HG03469 (cell line): ENCODE measurements around the gene SALL1.

Experiments
- ATAC-seq: cut with Tn5 transposase; IDR thresholded peaks from one replicate; pipeline ENCODE4 v1.9.1; 2021; ENCODE audit warnings: mild to moderate bottlenecking, moderate library complexity, moderate number of reproducible peaks; ENCODE audit not compliant: unreplicated experiment

The SALL1 gene

DNA sequence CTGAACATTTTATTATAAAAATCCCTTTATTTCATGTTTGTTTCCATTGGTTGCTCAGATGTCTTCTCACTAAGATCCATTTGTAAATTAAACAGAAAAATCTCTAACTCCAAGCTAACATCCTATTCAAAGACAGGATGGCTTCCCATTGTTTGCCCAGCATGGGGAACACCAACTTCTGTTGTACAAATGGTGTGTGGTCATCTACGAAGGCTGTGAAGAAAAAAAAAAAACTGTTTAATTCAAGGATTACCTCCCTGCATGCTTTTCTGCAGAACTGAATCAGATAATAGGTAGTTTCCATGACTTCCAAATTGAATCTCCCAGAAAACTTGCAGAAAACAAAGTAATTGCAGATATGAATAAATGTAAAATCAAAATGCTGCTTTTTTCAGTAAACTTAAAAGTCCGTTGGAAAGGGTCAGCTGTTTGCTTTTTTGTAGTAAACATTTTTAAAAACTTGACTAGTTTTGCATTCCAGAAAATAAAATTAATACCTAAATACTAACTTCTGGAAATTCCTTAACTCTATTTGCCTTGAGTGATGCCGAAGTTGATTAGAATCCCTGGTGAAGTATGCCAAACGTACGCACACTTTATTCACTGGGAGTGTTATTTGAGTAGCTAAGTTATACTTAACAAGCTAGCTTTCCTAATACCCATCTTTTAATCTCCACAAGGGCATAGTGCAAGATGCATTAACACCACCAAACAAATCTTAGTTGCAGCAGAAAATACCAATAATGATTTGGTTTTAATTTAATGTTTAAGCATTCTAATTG, 7.7 kb downstream of the SALL1 start:
- no peak for ATAC-seq

DNA sequence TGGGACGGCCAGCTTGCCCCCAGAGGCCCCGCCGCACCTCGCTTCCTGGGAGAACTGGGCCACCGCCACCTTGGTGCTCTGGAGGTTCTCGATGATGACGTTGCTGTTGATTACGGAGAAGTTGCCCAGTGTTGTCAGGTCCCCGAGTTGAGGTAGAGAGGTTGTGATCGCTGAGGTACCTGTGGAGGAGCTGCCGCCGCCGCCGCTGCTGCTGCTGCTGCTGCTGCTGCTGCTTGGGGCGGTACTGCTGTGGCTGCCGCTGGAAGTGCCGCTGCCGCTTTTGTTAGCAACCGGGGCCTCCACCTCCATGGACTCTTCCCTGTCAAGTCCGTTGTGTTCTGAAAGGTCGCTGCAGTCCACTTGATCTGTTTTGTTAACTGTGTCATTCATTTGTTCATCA, 9.5 kb downstream of the SALL1 start:
- no peak for ATAC-seq

DNA sequence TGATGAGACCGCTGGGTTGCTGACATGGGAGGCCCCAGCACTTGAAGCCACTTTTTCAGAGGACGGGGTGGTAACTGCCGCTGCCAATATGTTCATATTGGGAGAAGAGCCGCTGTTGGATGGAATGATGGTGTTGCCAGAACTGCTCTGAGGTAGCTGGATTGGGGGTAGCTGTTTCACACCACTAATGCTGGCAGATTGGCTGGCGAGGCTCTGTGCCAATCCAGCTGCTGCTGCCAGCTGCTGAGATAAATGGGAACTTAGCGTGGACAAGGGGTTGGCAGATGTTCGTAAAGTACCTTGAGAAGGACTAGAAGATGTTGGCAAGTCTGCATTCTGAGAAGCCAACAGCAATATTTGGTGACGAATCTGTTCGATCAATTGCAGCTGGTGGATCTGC, 10.0 kb downstream of the SALL1 start:
- no peak for ATAC-seq

DNA sequence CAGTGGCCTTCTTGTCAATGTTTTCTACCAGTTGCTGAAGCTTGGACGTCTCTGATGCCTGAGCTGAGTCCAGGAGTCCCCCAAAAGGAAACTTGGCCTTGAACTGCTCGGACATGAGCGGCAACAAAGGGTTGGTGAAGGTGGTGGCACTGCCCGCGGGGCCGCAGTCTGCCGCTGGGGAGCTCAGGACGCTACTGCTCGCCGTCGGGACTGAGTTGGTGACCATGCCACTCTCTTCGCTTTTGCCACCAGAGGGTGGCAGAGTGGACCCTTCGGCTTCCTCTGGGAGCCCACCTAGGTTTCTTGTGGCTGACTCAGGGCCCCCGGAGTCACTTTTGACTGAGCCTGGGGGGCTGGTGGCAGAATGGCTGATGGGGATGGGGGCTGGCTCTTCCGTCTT, 11.0 kb downstream of the SALL1 start:
- no peak for ATAC-seq

DNA sequence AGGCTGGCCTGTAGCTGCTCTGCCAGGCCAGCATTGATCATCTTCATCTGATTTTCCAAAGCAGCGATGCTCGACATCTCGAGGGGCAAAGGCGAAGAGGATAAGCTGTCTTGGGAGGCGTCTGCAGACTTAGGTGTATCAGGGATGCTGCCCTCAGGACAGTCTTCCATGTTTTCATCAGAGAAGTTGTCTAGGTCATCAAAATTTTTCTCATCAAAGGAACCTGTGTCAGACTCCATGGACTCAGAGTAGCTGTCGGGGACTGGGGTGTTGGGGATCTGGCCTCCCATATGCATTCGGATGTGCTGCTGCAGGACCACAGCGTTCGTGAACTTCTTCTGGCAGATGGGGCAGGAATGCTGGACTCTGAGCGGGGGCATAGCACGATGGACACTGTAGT, 11.5 kb downstream of the SALL1 start:
- no peak for ATAC-seq

DNA sequence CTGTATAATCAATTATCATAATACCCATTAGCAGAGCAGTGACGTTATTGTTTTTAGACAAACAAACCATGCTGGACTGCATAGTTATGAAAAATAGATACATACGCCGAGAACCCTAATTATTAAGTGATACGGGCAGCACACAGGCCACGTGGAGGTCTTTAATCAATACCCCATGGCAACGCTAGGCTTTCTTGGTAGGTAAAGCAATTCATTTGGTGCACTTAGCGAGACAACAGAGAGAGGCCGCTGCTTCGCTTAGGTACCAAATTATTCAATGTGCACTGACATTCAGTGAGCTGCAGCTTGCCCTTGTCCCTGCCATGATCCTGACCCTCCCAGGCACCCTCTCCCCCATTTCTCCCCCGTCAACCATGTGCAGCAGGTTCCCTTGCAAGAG, 12.9 kb downstream of the SALL1 start:
- ATAC-seq = no peak

DNA sequence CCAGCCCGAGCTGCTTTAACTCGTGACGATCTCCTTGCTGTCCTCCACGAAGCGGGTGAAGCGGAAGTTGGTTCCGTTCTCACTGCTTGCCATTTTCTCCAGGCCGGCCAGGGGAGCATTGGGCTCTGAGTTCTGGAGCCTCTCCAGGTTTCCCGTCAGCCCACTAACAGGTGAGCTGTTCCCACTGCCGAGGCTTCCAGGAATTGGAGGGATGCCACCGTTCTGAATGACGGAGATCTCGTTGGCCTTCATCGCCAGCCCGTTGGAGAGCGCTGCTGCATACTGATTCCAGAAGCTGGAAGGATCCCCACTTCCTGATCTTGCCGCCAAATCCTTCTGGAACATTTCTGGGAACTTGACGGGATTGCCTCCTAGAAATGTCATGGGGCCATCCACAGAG, 14.0 kb downstream of the SALL1 start:
- ATAC-seq = no peak

DNA sequence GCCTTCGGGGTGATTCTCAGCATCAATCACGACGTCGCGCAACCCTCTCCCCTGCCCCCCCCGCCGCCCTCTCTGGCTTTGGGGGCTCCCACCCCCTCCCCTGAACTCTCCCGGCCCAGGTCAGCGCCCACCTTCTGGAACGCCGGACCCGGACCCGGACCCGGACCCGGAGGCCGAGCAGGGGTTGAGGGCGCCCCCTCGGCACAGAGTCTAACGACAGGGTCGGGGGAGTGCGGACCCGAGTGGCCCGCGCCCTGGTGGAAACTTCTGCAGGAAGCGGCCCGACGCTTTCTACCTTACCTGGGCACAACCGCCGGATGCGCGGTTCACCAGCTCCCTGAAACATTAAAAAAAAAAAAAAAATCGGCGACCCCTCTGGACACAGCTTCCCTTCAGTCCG, 16.2 kb downstream of the SALL1 start:
- ATAC-seq = no peak

DNA sequence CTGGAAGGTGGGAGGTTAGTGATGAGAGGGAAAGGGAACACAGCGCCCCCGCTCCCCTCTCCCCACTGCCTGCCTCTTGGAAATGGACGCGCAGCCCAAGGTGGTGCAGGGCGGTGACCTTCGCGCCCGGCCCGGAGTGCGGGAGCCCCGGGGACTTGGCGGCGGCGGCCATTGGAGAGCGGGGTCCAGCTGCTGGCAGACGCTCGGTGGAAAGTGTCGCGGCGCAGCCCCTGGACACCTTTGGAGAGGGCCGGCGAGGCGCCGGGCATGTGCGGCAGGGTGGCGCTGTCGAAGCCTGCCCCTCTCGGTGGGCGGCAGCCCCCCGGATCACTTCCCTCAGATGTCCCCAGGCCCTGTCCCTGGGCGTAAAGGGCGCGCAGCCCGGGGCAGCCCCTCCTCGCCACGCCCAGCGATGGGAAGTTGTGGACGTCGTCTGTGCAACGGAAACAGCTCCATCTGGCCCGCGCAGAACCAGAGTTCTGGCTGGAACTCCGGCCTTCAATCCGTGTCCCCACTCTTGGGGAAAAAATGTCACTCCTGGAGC, 16.7 kb downstream of the SALL1 start:
- ATAC-seq = no peak

DNA sequence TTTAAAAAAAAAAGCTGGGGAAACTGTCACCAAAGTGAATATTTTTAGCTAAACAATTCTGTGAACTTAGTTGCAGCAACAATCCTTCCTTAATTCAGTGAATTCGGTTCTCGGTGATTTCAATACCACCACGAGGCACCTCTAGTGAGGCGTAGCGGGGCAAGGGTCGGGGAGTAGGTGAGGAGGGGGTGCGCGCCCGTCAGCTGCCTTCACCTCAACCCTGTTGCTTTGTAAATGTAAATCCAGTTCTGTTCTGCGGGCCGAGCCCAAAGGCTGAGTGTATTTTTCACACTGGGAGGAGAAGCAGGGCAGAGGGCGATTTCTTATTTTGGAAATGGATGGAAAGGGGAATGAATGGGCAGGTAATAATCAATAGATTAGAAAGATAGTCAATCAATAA, 17.4 kb downstream of the SALL1 start:
- ATAC-seq = no peak

DNA sequence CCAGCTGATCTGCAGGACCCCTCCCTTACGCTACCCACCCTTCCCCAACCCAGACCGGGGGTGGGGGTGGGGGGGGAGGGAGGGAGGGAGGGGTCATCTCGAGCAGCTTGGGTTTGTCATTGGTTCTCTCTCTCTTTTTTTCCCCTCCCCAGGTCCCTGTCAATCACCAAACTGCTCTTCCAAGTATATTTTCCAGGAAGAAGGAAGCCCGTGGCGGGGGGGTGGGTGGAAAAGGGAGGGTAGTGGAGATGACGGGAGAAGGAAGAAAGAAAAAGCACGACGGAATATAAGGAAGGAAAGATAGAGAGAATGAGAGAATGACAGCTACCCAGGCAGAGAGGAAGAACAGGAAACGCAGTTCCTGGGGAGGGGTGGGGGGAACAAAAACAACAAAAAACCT, 17.9 kb downstream of the SALL1 start:
- ATAC-seq = no peak

DNA sequence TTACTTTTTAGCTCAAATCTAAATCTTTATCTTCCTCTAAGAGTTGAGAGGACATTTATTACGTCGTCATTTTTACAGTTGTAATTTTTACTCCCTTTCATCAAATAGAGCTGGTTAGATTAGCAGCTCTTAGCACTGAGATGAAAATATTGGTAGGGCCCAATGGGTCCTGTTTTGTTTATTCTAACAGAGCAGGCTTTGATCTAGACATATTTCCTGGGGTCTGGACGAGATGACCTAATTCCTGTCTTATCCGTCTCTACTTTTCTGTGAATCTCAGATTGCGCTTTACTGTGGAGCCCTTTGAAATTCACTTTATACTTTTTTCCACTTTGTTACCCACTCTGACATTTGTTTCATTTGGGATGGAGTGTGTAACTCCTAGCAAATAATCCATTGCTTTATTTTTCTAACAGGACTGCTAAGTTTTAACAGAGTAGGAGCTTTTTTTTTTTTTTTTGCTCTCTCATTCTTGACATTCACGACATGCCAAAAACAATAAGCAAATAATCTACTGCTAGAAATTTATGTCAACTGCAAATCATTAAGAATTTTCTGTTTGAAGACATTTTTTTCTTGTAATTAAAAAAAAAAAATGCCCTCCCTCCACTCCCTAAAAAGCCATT, 18.5 kb downstream of the SALL1 start:
- ATAC-seq = no peak

DNA sequence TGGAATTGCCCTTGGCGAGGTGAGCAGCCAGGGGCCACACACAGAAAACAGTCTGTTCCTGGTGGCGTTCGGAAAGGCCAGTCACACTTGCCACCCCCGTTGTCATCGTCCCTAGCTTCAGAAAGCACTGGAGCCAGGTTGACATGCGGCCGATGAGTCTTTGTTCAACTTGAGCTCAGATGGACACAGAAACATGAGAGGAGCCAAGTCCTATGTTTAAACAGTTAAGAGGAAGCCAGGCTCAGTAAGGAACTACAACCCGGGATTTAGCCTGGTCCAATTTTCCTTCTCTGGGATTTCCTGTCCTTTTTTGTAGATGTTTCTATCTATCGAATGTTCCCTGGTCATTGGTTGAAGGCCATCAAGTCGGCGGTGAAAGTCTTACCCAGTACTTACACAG, 19.5 kb downstream of the SALL1 start:
- no peak for ATAC-seq

DNA sequence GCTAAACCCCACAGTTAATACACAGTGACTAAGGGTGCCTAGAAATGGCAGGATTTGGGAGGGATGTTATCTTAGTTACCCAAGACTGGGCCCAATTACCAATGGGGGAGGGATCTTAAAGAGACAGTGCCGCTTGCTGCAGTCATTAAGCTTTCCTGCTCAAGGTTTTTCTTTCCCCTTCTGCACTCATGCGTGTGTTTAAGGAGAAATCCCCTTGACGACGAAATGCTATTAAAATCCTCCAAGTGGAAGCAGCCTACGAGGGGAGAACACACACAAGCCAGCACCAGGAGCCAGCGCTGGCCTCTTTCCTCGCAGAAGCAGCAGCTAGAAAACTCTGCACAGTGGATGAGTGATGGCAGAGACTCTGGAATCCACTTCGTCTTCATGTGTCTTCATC, 22.0 kb downstream of the SALL1 start:
- no peak for ATAC-seq

DNA sequence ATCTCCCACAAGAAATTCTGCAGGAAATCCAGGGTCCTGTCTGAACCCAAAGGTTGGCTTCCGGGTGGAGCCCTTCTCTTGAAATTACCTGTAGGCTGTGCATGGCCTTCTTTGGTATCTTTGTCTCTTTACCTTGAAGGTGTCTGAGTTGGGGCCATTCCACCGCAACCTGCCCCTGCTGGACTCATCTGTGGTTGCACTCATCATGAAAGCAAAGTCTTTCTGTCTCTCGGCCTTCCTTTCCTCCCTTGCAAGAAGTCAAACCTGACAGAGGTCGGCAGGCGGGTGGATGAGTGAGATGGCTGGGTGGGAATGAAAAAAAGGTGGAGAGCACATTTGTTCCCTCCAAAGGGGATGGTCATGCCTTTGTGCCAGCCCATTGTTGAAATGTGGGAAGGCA, 25.1 kb downstream of the SALL1 start:
- ATAC-seq = no peak

DNA sequence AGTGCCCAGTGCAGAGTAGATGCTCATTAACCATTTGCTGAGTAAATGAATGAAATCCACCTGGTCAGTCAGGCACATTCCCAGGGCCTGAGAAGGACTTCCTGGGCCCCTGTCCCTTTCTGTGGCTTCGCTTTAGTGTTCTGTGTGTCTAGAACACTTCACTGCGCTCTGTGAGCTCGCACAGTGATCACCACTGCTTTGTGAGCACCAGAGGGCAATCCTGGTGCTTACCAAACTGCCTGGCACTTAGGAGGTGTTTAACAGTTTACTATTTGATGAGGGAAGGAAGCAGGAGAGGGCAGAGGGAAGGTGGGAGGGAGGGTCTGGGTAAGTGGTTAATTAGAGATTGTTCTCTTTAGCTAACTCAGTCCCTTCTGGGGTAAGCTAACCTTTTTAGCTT, 26.2 kb downstream of the SALL1 start:
- no peak for ATAC-seq

DNA sequence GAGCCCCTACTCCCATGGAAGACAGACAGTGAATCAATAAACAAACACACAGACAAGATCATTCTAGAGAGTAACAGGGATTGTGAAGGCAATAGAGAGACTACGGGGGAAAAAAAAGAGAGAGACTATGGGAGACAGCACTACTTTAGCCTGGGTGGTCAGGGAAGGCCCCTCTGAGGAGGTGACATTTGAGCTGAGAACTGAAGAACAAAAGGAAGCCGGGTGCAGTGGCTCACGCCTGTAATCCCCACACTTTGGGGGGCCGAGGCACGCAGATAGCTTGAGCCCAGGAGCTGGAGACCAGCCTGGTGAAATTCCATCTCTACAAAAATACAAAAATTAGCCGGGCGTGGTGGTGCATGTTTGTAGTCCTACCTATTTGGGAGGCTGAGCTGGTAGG, 29.2 kb downstream of the SALL1 start:
- no peak for ATAC-seq

DNA sequence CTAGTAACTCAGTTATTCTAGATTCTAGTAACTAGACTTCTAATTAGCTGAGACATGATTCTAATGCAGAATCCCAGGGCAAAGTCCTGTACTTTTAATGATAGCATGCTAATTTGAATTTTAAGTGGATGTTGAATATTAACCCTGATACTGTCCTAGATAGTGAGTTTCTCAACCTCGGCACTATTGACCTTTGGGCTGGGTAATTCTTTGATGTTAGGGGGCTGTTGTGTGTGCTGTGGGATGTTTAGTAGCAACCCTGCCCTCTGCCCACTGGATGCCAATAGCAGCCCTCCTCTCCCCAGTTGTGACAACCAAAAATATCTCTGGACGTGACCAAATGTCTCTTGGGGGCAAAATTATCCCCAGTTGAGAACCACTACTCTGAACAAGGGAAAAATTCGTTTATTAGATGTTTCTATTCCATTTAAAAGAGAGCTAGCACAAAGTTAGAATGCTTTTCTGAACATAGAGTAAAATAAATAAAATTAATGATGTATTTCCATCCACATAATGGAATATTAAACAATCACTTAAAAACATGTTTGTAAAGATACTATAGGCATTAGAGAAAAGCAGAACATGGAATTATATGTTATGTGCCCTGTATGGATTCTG, 30.2 kb downstream of the SALL1 start:
- ATAC-seq = no peak

DNA sequence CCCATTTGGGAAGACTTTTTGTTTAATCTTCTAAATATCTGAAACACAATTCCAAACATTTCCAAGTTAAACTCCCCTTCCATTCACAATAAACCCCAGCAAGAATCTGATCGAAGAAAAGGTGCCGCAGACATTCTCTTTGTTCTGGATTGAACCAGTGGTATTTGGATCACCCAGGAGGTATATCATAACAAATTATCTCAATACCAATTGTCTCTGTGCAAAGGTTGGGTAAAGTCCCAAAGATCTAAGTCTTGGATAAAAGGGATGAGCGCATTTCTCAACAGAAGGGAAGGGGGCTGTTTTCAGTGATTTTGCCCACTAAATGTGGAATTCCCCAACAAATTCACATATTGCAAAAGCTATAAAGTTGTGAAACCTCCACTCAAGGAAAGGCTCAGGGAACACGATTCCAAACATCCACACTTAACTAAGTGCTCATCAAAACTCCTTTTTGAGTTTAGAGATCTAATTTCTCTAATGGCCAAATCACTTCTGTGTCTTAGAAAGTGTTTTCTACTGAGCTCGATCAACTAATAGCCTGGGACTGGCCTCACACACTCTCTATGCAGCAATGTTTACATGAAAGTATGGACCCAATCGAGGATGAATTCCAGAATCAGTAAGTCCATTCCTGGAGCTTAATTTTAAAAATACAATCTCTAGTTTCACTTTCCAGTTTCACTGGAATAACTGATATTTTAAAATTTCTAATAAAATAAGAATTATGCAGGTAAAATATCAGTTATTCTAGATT, 30.9 kb downstream of the SALL1 start:
- no peak for ATAC-seq

DNA sequence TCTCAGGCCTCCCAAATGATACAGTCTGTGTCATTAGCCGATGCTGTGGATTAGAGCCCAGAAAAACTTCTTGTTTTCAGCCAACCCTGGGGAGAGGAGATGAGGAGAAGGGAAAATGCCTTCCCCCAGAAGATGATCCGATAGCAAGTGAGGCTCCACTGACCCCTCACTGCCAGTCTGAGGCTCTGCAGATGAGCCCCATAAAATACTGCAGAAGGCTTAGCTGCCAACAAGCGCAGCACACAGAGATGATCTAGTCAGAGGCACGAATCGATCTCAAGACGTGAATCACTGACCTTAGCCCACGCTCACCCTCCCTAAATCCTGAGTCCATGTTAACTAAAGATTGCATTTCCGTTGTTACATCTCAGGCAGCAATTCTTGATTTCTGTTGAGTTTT, 31.5 kb downstream of the SALL1 start:
- ATAC-seq = no peak

DNA sequence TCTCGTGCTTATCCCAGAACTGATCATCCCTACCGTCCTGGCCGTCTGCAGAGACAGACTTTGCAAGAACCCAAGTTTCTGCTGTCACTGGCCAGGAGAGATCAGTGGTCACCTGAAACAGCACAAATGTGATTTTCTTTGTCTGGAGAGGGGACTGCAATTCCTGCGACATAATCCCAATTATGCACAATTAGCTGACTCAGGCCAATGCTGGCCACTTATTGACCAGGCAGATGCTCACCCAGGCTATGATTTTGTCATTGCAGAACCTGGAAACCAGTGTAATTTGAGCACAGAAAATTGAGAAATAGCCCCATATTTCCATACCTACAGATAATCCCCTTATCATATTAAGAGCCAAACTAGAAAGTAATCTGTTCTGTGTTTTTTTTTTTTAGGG, 34.7 kb downstream of the SALL1 start:
- ATAC-seq = no peak
